ENCODE measurements around the gene ZGPAT. TPM values are rescaled to one million over a fixed set of nuclear protein-coding genes. Genes with fewer than 3 reads are reported as not detected.

ZGPAT gene
- total and polyA plus RNA-seq, 9 of the 15 experiments (the other 6 are each of a cell fraction or from before 2014, with no cell fraction given) = 0.14 to 26.6 (median 7.4) TPM

- TF ChIP-seq ELK3 (CRISPR knock-in tag; IDR thresholded peaks at IDR 0.05) (no peak), THAP12 (CRISPR knock-in tag; IDR thresholded peaks at IDR 0.05) (no peak), ZNF398 (CRISPR knock-in tag; IDR thresholded peaks at IDR 0.05) (no peak), JUN (IDR thresholded peaks at IDR 0.05; ENCODE audit: borderline replicate concordance, low read depth, low read length) (no peak), JUN (CRISPR knock-in tag; IDR thresholded peaks at IDR 0.05; ENCODE audit: borderline replicate concordance) (no peak), HDAC1 (IDR thresholded peaks at IDR 0.05) (no peak), MEIS2 (IDR thresholded peaks at IDR 0.05; ENCODE audit: partially characterized antibody) (no peak), SIX5 (IDR thresholded peaks at IDR 0.05; ENCODE audit: borderline replicate concordance in 1 of 2, insufficient read depth in 1 of 2, low read depth in 1 of 2, low read length in 2 of 2) (no peak), CEBPG (CRISPR knock-in tag; IDR thresholded peaks at IDR 0.05) (peak; percentile 80), CEBPG (tag; conservative IDR thresholded peaks at IDR 0.05 in 1 of 2, IDR thresholded peaks at IDR 0.05 in 1 of 2) (peak; percentile 17 to 75; a peak in 3 of 4 replicates), NCOA2 (IDR thresholded peaks at IDR 0.05; ENCODE audit: partially characterized antibody in 2 of 2) (no peak)
These were observed 65.1 kb downstream of the ZGPAT start (continued) for GRCh38 chr20:63772781-63773518.
